HG02642 (cell line): ENCODE data around the gene HMGCS1.
"Not testable (repeated sequence)": the region's sequence is repeated elsewhere in the genome, so short reads cannot be mapped to it uniquely, and the experiment has no call there.

Source experiments
- ATAC-seq: cut with Tn5 transposase; IDR thresholded peaks from one replicate; pipeline ENCODE4 v1.9.1; 2021; ENCODE audit warnings: mild to moderate bottlenecking; ENCODE audit not compliant: unreplicated experiment, poor library complexity

HMGCS1 gene

DNA sequence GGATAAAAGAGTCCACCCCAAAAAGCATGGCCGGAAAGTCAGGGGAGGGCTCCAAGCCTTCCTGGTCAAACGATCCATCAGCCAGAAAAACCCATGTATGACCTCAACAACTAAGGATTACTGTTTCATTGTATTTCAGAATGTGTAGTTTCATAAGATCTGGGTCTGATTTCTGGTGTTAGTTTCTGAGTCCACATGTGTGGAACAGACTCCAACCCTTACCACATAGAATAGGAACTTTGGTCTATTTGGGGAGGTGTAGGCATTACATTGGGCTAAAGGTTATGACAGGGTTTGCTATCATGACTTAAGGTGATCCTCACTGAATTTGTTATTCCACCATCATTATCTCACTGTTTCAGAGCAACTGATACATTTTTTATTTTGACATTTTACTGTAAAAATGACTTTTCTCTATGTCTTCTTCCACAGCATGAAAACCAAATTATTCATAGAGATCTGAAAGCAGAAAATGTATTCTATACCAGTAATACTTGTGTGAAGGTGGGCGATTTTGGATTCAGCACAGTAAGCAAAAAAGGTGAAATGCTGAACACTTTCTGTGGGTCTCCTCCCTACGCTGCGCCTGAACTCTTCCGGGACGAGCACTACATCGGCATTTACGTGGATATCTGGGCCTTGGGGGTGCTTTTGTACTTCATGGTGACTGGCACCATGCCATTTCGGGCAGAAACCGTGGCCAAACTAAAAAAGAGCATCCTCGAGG lies 33.5 kb downstream of the HMGCS1 start:
- no peak for ATAC-seq

- no peak for ATAC-seq
These were observed 37.8 kb downstream of the HMGCS1 start for GRCh38 chr5:43275391-43275790.

GRCh38 chr5:43274435-43275114 lies 38.6 kb downstream of the HMGCS1 start:
- no peak for ATAC-seq

DNA sequence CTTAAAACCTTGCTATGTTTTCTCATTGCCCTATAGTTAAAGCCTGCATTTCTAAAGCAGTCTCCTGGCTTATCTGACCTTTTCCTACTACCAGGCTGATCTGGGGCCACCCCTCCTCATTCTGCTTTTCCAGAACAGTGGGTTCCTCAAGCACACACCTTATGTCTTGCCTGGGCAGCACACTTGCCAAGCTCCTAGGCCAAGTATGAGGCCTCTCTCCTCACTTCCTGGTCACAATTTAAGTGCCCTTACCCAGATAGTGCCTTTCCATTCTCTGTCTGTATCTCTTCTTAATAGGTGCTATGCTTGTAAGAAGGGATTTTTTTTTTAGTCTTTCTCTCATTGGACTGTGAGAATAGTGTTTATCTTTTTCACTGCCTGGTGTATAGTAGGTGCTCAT lies 39.7 kb downstream of the HMGCS1 start:
- ATAC-seq: no peak

GRCh38 chr5:43270645-43271044 lies 42.6 kb downstream of the HMGCS1 start:
- no peak for ATAC-seq

- ATAC-seq: peak; percentile 88
These were observed 44.9 kb downstream of the HMGCS1 start for GRCh38 chr5:43268188-43268820.

GRCh38 chr5:43262269-43262668 lies 50.9 kb downstream of the HMGCS1 start:
- not testable (repeated sequence) for ATAC-seq

DNA sequence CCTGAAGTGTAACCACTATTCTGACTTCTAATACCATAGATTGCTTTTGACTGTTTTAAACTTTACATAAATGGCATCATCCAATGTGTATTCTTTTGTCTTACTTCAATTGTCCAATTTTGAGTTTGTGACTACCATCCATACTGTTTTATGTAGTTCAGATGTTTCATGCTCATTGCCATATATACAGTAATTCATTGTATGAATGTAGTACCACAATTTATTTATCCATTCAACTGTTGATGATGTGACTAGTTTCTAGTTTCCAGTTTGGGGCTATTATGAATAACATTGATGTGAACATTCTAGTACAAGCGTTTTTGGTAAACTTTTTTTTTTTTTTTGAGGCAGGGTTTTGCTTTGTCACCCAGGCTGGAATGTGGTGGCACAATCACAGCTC lies 55.1 kb downstream of the HMGCS1 start:
- ATAC-seq: no peak

- no peak for ATAC-seq
These were observed 56.8 kb downstream of the HMGCS1 start for GRCh38 chr5:43256261-43256966.

DNA sequence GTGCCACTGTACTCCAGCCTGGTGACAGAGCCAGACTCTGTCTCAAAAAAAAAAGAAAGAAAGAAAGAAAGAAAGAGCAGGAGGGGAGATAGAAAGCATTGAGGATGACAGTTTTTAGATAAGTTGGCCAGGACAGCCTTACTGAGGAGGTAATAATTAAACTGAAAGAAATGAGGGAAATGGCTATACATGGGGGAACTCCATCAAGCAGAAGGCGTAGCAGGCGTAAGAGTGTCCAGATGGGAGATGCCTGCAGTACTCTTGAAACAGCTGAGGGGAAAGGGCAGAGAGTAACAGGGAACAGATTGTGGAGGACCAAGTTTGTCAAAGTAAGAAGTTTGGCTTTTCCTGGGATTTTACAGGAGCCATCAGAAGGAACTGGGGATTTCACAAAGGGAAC lies 57.5 kb downstream of the HMGCS1 start:
- peak; percentile 72 for ATAC-seq

GRCh38 chr5:43251754-43252153 lies 61.5 kb downstream of the HMGCS1 start:
- ATAC-seq: no peak

DNA sequence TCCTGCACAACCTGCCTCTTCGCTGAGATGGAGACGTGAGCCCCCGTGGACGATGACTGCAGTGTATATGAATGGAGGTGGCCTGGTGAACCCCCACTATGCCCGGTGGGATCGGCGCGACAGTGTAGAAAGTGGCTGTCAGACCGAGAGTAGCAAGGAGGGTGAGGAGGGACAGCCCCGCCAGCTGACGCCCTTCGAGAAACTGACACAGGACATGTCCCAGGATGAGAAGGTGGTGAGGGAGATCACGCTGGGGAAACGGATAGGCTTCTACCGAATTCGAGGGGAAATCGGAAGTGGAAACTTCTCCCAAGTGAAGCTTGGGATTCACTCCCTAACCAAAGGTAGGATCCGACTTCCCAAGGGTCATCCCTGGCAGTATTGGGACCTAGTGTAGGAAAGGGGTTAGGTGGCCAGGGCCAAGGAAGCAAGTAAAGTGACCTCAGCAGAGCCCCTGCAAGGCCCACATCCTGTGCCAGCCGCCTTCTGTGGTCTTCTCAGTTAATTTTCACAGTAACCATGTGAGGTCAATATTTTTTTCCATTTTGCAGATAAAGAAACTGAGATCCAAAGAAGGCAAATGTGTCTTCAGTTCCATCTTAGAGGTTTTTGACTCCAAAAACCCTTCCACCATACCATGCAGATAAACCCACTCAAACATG lies 67.4 kb downstream of the HMGCS1 start:
- ATAC-seq: peak; percentile 72

DNA sequence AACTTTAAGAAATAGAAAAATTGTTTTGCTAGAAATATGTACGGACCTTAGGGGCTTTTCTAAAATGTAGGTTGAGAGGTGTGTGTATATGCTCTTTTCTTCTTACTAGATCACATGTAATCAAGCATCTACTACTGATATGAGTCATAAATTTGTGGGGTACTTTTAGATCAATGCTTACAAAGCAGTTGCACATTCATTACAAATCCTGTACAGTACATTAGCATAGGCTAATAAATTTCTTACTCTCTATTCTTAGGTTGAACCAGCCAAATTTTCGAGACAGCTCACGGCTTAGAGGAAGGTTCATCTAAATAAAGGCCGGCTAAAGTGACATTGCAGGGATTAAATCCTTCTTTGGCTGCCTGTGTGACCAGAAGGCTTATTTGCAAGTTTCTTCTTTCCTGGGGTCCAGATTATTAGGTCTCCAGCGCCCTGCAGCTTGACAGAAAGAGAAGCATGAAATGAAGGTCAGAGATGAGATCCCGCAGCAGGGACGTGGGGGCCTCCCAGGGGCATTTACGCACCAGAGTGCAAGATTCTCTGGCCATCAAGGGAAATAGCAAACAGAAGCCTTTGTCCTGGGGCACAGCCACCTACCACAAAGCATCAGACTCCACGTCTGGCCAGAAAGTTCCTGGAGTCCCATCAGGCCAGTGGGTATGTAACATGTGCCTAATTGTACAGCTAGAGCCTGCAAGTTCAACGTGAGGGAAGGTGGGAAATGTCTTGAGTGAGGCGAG lies 68.2 kb downstream of the HMGCS1 start:
- ATAC-seq: peak; percentile 64

GRCh38 chr5:43243270-43243669 lies 69.9 kb downstream of the HMGCS1 start:
- ATAC-seq: no peak

- no peak for ATAC-seq
These were observed 71.0 kb downstream of the HMGCS1 start for GRCh38 chr5:43242196-43242595.
